CD4-positive, alpha-beta T cell treated with Interleukin-15 for 4 hours (primary cell): ENCODE data around the gene SYK.

Source experiments
- DNase-seq: peaks from one replicate; pipeline ENCODE4 v3.0.0-alpha.2; 2020; ENCODE audit warnings: low spot score

The SYK gene

DNA sequence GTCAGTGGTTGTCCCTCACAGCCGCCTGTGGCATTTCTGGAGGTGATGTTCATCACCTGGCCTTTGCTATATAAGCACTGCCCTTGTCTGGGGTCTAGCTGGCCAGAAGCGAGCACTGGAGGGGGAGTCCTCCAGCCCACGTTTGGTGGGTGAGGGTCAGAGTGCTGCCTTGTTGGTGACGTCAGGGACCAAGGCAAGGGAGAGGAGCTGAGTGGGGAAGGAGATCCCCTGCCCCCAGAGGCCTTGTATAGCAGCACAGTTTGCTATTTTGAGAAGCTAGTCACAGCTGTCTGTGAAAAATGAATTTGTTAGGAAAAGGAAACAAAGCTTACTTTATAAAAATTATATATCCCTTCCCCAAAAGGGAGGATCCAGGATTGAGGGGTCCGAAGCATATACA is 49.8 kb downstream of the SYK start:
- DNase-seq: no peak

DNA sequence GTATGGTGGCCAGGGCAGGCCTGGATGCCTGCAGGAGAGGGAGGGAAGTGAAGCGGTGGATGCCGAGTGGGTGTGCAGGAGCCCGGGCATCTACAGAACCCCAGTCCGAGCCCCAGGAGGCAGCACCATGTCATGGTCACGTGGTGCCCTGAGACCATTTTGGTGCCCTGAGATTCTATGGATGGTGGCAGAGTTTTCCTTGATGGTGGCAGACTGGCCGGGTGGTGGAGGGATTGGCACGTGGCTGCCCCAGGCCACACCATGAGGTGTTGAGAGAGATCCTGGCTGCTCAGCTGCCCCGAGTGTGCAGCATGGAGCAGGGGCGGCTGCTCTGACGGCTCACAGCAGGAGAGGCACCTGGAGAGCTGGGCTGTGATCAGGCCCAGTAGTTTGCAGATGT is 52.3 kb downstream of the SYK start:
- no peak for DNase-seq

DNA sequence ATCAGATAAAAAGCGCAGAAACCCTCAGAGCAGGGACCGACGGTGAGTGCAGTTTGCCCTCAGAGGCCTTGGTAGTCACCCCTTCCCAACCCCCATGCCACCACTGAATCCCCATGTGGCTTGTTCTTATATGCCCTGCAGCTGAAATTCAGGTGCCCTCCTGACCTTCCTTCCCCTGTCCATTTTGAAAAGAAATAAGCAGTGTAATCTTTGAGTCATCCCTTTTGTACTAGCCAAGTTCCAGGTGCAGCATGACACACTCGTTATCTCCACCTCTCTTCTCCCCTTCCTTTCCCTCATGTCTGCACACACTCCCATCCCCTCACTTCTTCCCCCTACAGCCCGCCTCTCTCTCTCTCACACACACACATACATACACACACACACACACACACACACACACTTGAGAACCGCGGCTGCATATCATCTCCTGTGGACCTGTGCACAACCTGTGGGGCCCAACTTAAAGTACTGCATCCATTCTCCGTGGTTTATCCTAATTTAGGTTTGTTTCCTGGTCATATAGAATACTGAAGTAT is 53.1 kb downstream of the SYK start:
- DNase-seq: no peak

DNA sequence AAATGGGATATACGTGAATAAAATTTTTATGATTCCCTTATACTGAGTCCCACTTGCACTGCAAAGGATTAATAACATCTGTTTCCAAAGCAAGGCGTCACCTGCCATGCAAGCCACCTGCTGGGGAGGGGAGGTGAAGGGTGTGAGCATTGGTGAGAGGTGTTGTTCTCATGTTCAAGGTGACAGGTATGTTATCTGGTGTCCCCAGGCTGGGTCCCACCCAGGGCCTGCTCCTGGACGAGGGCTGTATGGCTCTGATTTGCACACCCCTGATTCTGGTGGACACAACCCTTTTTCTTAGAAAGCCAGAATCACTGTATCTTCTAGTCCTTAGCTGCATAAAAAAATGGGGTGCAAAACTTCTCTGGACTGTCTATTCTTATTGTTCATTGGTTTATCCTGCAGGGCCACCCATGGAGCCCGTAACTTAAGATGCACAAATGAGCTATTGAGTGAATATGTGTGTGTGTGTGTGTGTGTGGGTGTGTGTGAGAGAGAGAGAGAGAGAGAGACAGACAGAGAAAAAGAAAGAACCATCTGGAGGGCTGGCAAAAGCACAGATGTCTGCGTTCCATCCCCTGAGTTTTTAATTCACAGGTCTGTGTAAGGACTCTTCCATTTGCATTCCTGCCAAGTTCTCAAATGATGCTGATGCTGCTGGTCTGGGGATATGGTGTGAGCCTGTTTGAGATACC is 53.7 kb downstream of the SYK start:
- no peak for DNase-seq

DNA sequence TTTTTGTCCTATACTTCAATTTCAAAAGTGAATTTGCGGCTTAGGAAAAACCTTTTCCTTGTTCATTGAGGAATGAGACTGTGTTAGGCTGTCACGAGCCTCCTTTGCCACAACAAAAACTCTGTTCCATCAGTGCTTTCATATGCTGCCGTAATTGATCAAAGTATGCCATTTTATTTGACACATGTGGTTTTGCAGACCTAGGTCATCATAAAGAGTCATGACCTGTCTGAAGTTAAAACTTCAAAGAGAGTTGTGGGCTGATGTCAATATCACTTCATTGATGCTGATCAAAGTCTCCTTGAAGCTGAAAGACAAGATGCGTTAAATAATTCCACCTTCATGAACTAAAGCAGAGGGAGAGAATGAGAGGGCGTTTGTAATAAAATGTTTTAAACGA is 55.5 kb downstream of the SYK start:
- DNase-seq: no peak

DNA sequence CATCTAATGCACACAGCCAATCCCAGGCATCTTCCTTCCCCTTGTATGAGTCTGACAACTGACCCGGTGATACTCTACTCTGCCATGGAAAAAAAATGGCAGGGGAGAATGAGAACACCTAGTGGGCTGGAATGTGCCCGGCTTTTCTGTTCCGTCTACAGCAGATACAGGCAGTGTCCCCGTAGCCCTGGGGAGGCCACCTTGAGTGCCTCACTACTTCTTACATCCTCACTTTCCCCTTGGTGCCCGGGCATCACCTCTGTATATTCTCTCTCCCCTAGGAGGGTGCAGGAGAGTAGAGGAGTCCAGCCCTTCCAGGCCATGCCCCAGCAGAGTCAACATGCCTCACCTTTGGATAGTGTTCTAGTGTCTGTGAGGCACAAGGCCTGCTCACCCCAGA is 56.2 kb downstream of the SYK start:
- DNase-seq: no peak

DNA sequence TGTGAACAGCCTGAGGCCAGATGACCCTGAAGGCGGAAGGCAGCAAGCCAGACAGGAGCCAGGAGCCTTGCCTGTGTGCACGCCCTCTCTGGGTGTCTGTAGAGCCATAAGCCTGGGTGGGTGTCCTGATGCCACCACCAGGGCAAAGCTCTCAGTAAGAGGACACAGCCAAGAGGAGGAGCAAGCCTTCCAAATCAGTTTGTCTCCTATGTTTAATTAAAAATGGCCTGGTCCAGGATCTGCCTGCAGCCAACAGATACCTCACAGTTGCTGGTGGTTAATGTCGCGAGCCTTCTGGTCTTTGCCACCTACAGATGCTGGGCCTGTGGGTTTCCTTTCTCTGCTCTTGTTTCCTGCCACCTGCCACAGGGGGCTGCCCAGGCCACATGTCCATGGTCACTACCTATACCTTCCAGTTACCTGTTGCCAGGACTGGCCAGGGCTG is 56.9 kb downstream of the SYK start:
- DNase-seq: no peak

DNA sequence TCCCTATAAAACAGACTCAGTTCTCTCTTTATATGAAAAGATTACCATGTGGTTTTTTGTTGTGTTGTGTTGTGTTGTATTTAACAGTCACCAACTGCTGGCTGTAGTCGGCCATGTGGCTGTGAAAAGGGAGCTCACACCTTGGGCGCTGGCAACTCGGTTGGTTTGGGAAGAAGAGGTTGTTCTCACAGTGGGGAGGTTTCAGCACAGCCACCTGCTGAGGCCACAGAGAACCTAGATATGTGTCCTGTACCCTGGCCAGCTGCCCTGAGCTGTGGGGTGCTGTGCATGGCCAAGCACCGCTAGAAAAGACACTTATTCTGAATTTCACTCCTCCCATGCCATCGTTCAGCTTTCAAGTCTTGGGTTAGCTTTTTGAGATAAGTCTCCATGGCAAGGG is 58.8 kb downstream of the SYK start:
- no peak for DNase-seq

DNA sequence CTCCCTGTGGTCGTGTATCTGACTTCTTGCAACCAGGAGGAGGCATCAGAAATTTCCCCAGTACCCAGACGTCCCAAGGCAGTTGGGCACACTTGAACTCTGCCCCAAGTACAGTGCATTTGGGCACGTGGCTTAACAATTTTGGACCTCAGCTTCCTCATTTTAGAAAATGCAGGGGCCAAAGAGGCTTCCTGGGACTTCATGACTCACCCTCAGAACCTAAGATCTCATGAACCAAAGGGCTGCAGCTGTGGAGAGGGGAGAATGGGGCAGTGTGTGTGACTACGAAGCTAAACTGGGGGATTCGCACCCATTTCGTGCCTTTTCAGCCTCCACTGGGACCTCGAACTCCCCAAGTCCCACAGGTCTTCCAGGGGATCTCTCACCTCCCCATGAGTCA is 59.2 kb downstream of the SYK start:
- DNase-seq: no peak

DNA sequence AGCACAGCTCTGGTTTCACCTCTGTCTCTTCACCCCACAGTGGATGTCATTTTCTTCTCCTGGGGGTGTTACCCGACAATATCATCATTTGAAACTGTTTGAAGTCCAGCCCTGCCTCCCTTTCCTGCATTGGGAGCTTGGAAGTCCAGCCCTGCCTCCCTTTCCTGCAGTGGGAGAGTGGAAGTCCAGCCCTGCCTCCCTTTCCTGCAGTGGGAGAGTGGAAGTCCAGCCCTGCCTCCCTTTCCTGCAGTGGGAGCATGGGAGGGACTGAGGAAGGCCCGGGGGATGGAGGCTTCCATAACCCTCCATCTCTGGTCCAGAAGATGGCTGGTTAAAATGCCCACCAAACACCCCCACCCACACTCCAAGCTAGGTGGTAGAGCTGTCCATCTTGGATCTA is 59.8 kb downstream of the SYK start:
- no peak for DNase-seq

DNA sequence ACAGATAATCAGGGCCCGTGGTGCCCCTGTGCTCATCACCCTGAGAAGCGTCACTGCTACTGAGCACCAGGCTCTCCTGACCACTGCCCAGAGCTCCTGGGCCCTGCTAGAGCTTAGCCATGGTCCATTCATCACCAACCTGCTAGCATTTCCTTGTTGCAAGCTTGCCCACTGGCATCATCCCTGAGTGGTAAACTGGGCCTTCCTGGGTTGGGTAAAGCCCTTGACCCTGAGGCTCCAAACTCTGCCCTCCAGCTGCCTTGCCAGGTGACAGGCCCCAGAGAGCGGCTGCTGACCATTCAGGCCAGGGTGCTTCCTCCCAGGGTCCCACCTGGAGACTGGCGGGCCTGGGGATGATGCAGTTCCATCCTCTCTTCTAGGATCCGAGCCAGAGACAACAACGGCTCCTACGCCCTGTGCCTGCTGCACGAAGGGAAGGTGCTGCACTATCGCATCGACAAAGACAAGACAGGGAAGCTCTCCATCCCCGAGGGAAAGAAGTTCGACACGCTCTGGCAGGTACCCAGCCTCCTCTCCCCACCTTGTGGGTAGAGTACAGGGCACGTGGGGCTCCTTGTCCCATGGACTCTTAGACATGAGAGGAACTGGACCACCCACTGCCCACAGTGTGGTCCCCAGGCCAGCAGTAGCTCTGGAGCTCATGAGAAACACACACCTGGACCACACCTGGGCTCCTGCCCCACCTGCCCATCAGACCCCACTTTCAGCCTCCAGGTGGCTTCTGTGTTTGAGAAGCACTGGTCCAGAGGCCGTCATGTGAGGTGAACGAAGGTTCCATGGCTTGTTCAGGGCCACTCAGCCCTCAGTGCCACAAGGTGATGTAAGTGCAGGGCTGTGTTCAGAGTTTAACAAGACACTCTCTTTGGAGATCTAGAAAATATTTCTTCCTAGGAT is 60.5 kb downstream of the SYK start:
- DNase-seq: no peak

DNA sequence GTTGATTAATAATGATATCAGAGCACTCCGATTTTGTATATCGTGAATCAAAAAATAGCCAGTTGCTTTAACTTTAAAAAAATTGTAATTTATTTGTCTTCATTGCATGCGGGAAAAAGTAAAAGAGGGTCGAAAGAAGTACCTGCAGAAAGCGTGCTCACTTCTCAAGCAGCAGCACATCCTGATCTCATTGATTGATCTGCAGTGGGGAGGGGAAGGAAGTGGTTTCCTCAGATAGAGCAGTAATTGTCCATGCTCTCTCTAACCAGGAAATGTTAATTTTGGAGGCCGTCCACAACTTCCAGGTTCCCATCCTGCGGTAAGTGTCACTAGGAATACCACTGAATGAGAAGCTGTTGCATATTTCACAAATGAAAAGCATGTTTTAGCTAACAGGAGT is 63.2 kb downstream of the SYK start:
- no peak for DNase-seq

DNA sequence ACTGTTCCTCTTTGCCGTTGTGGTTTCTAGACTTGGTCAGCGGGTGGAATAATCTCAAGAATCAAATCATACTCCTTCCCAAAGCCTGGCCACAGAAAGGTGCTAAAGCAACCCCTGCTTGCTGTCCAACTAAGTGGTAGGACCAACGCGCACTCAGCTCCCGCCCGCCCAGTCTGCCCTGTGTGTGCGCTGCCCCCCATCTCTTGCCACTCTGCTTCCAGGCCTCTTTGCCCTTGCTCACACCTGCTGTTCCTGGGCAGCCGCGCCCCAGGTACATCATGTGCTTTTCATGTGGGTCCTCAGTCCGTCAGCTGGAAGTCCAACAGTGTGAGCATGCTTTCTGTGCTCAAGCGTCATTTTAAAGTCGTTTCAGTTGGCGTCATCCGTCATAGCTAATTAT is 65.5 kb downstream of the SYK start:
- DNase-seq: no peak

DNA sequence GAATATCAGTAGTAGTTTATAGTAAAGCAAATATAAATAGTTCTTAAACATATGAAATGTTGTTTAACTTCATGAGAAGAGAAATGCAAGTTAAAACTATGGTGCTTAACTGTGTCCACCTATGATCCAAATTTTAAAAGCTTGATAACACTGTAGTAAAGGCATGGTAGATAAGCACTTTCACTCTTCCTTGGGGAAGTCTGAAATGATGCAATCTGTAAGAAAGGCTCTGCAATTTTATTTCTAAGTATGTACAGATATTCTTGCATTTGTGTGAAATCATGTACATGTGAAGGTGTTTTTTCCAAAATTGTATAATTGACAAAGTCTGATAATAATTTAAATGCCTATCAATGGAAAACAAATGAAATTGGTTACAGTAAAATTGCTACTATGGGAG is 66.9 kb downstream of the SYK start:
- DNase-seq: no peak

DNA sequence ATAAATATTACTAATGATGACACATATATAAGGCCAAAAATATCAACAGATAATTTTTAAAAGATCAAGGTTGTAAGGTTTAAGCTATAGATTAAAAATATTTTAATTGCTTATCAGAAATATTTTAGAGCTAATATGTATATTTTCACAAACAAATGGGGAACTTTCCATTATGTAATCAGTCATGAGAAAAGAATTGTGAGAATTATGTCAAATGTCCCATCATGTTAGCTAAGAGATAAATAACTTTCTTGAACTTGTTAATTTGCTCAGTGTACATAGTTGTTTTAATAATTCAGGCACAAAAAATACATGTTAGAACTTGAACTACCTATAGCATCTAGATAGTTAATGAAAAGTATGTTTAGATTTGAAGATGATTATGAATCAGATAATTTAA is 67.7 kb downstream of the SYK start:
- no peak for DNase-seq

DNA sequence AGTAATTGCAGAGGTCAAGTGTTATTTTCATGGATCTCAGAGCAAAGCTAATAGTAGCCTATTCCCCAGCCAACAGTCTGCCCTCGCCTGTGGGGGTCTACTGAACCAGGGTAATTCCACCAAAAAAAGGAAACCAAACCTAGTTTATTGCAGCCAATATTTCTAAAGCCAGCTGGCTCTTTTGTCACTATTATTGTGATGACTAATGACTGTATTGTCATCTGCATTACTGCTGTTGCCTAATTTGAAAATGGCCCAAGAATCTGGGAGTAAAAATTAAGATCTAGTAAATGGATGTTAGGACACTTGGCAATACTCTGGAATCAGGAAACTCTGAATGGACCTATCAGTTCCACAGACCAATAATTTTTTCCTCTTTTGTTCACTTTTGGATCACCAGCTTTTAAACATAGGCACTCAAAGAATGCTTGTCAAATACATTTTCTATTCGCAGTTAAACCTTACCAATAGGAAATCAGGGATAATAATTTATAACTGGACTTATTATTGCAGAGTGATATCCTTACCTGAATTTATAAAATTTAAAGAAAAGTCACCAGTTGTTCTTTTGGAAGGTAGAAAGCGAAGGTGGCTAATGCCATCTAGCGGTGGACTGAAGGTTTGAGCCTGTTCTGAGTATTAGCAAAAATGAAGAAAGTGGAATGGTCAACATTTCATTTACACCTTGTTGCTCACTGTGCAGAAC is 69.2 kb downstream of the SYK start:
- DNase-seq: peak; percentile 47

DNA sequence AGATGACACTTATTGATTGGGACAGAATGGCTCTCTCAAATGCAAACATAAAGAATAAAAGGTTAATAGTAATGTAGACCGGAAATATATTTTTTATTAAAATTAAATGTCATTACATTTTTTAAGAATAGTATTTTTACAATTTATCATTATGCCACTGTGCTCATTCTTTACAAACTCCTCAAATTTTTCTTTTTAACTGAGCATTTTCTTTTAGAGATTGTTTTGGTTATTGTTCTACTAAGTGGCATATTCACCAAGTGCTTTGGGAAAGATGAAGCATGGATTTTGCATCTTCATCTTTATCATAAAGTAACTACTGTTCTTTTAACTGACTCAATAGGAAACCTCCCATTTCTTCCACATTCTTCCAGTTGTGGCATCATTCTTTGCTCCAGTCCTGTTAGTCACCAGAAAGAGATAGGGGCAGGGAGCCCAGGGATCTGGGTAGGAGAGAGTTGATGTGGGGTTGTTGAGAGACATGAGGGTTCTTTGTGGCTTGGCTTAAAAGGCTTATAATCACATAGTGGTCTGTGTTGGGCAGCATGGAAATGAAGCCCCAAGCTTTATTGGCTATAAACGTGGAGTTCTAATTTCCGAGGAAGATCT is 69.8 kb downstream of the SYK start:
- no peak for DNase-seq

DNA sequence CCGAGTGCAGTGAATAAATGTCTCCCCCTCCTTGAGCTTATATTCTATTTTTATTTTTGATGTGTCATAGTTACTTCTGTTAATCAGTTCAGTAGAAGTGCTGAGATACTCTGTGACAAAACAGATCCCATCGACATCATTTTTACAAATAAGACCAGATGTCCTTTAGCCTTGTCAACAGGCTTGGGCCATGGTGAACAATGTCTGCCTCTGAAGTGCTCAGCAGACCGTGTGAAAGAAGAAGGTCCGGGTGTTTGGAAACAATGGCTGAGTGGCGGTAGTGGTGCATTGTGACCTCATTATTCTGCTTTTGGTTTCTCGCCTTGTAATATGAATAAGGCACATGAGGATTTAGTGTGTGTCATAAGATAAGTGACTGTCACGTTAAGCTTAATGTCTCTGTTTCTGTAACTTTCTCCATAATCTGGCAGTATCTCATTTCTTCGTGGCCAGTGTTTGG is 71.2 kb downstream of the SYK start:
- no peak for DNase-seq

DNA sequence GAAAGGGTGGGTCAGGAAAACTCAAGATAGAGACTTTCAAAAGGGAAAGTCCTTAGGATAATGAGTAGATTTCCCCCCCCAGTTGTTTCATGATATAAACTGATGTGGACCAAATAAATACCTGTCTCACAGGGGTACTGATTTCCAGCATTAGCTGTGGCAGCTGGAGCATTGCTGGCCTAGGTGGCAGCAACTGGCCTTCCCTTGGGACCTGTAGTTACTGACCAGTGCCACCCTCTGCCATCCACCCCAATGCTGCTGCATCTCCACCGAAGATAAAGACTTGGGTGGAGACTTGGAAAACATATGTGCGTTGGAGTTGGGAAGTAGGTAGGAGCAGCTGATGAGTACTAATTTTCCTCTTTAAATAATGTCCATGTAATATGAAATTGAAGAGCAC is 71.8 kb downstream of the SYK start:
- no peak for DNase-seq

DNA sequence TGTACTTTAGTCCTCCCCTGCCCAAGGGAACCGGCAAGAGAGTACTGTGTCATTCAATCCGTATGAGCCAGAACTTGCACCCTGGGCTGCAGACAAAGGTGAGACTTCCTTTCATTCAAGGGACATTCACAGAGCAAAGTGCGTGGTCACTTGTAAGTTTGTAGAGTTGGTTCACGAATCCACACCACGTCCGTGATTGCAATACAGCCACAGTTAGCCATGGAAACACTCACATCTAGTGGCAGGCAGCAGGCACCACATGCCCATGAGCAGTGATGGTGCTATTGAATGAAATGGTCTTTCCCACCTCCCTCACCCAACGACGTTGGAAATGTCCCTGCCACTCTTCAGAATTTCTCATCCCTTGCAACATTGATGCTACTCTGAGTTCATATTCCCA is 72.6 kb downstream of the SYK start:
- DNase-seq: no peak

DNA sequence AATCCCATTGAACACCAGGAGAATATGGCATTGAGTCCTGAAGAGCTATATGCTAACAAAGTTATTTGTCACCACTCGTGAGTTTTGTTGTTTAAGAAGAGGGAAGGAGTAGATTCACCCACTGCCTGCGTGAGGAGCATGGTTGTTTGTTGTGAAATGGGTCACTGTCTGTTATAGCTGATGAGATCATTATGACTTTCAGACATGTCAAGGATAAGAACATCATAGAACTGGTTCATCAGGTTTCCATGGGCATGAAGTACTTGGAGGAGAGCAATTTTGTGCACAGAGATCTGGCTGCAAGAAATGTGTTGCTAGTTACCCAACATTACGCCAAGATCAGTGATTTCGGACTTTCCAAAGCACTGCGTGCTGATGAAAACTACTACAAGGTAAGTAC is 76.9 kb downstream of the SYK start:
- no peak for DNase-seq

DNA sequence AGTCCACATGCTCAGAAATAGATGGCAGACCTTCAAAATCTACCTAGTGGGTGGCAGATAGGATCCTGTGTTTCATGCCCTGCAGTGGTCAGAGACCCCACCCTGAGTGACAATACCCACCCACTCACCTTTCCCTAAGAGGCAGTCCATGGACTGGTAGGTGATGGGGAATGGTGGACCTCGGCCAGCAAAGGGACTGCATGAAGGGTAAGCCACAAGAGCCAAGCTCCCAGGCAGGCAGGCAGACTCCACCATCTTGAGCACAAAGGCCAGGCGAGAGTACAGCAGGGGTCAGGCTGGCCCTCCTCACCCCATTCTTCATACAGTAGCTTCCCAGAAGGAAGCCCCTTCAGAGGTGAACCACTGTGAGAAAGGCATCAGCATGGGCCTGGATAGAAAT is 78.4 kb downstream of the SYK start:
- no peak for DNase-seq
